ENCODE data around the gene ACYP1.

DNA sequence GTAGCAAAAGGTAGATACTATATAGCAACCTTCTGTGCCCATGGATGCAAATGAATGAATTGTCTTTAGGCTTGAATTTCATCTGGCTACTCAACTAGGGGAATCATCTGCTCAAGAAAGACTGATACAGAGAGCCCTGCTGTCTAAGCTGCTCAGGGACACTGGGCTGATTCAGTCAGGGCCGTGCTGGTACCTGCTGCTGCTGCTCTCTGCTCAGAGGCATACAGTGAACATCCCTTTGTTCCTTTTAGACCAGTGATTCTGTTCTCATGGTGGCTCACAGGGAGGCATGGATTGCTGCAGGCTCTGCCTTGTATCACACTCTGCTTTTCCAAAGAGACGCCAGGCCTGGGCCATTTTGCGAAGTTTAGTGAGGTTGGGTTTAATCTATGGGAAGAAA, 47.0 kb downstream of the ACYP1 start:
- TF ChIP-seq CTCF (IDR thresholded peaks at IDR 0.05; ENCODE audit: extremely low read depth in 1 of 2, insufficient read depth in 1 of 2, low read depth in 1 of 2, low read length in 2 of 2) (no peak), POLR2A (IDR thresholded peaks at IDR 0.05; ENCODE audit: low read depth, low read length) (no peak), EZH2 (IDR thresholded peaks at IDR 0.05; ENCODE audit: borderline replicate concordance, low read depth, low read length, severe bottlenecking) (no peak), POLR2AphosphoS5 (IDR thresholded peaks at IDR 0.05; ENCODE audit: insufficient read depth, low read depth, low read length) (no peak), MYC (IDR thresholded peaks at IDR 0.05; ENCODE audit: low read depth, low read length) (no peak), JUN (IDR thresholded peaks at IDR 0.05; ENCODE audit: borderline replicate concordance, insufficient read depth, insufficient read length, low read depth) (no peak), MAX (IDR thresholded peaks at IDR 0.05; ENCODE audit: insufficient read depth, insufficient read length) (no peak), FOS (IDR thresholded peaks at IDR 0.05; ENCODE audit: borderline replicate concordance, insufficient read depth, low read length) (no peak), GATA2 (IDR thresholded peaks at IDR 0.05; ENCODE audit: insufficient read depth, insufficient read length, low read depth, low read length) (no peak)
